ENCODE data around the gene COMT.

Gene COMT

GRCh38 chr22:19927696-19928095, 13.9 kb upstream of the COMT start:
- TF ChIP-seq, protein P1, sequence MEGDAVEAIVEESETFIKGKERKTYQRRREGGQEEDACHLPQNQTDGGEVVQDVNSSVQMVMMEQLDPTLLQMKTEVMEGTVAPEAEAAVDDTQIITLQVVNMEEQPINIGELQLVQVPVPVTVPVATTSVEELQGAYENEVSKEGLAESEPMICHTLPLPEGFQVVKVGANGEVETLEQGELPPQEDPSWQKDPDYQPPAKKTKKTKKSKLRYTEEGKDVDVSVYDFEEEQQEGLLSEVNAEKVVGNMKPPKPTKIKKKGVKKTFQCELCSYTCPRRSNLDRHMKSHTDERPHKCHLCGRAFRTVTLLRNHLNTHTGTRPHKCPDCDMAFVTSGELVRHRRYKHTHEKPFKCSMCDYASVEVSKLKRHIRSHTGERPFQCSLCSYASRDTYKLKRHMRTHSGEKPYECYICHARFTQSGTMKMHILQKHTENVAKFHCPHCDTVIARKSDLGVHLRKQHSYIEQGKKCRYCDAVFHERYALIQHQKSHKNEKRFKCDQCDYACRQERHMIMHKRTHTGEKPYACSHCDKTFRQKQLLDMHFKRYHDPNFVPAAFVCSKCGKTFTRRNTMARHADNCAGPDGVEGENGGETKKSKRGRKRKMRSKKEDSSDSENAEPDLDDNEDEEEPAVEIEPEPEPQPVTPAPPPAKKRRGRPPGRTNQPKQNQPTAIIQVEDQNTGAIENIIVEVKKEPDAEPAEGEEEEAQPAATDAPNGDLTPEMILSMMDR (conservative IDR thresholded peaks at IDR 0.05), result no peak

DNA sequence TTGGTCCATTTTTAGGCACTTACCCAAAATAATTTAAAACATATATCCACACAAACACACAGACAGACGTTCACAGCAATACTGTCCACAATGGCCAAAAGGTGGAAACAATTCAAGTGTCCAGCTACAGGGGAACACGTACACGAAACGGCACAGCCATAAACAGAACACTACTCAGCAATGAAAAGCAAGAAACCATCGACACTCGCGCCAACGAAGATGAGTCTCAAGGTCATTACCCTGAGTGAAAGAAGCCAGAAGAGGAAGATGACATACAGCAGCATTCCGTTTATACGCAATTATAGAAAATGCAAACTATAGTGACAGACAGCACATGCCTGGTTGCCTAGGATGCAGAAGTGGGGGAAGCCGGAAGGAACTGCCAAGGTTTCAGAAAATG, 13.4 kb upstream of the COMT start:
- H3K27ac ChIP-seq, result no peak overlapping the region
- TF ChIP-seq, protein P1 (conservative IDR thresholded peaks at IDR 0.05), result no peak

More at GRCh38 chr22:19927696-19928095, 13.9 kb upstream of the COMT start:
- no peak overlapping the region for H3K27ac ChIP-seq

GRCh38 chr22:19929586-19930550, 11.7 kb upstream of the COMT start:
- TF ChIP-seq, protein P1 (conservative IDR thresholded peaks at IDR 0.05), result no peak

DNA sequence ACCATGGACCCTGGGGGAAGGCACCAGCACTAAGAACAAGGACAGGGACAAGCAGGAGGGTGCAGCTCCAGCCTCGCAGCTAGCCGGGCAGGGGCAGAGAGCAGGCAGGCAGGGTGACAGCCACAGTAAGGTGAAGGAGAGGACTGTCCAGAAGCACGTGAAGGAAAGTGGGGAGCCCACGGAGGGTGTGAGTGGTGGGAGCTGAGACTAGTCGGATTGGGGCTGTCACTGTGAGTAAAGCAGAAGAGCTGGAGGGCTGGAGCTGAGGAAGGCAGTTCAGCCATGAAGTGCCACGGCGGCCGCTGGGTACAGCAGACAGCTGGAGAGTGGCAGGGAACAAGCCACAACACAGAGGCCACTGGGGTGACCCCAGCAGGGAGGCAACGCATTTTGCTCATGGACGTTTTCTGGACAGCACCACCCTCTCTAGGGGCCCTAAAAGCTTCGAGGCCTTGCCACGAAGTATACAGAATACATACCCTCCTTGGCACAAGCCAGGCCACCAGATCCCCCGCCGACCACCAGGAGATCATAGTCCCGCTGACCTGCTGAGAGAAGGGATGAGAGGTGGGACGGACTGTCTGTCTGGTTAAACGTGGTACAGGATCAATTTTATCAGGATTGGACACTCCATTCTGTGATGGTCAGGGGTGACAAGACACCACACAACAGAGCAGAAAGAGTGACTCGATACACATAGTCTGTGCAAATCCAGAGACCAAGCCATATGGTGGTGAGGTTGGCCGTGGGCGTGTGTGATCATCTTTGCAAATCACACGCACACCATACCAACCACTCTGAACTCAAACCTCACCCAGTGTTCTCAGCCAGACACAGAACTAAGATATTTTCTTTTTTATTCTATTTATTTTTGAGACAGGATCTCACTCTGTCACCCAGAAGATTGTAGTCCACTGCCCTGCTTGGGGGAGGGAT, 10.8 kb upstream of the COMT start:
- H3K27ac ChIP-seq, result no peak overlapping the region
- TF ChIP-seq, protein P1 (conservative IDR thresholded peaks at IDR 0.05), result no peak

More at GRCh38 chr22:19929586-19930550, 11.7 kb upstream of the COMT start:
- no peak overlapping the region for H3K27ac ChIP-seq

GRCh38 chr22:19931514-19931913, 10.1 kb upstream of the COMT start:
- H3K27ac ChIP-seq, result no peak overlapping the region
- TF ChIP-seq, protein P1 (conservative IDR thresholded peaks at IDR 0.05), result no peak

DNA sequence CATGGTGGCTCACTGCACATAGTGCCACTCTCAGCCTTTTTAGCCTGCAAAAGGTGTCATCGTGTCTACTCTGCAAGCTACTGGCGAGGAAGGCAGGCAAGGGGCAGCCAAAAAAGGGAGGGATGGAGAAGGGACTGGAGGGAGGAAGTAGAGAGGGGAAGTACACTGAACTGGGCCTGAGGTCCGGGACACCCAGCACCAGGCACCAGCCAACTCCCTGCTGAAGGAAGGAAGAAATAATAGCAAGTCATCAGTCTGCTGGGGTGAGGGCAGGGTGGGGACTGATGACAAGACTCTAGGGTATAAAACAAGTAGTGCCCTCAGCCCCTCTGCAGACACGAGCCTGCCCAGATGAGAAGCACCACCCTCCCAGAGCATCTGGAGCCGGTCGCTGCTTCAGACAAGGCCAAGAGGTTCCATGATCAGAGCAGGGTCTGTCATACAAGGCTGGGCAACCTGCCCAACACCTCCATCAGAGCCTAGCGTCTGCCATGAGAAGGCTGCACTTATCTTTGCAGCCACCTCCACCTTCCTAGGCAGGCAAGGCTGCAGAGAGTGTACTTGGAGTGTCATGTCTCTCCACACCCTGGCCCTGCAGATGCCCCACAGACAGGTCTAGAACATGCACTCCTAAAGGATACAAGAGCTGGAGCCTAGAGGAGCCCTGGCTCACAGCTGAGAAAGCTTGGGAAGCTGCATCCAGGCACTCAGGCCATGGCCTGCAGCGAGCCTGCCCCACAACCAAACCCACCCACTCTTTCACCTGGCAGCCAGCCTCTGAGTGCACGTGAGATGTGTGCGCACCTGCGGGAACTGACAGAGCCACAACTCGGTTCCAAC, 9.0 kb upstream of the COMT start:
- TF ChIP-seq, protein P1 (conservative IDR thresholded peaks at IDR 0.05), result no peak
- no peak overlapping the region for H3K27ac ChIP-seq
